T-helper 1 cell treated with Interleukin-12 subunit alpha and Interleukin-12 subunit beta and Interleukin-4 antibody, amounts not matched to agents 30 μg/mL and 1 μg/mL, for 36 hours (primary cell): ENCODE measurements around the gene KRT7.

Experiments used
- H3K27ac Mint-ChIP-seq: one replicate; pipeline ENCODE4 v1.8.0; 2021; ENCODE audit warnings: mild to moderate bottlenecking, mixed read lengths
- H3K27me3 Mint-ChIP-seq: one replicate; pipeline ENCODE4 v1.8.0; 2021; ENCODE audit warnings: low read depth, mixed read lengths
- H3K36me3 Mint-ChIP-seq: one replicate; pipeline ENCODE4 v1.8.0; 2021; ENCODE audit warnings: low read depth, mixed read lengths
- H3K4me1 Mint-ChIP-seq: one replicate; pipeline ENCODE4 v1.8.0; 2021; ENCODE audit warnings: low read depth, mixed read lengths
- H3K4me3 Mint-ChIP-seq: one replicate; pipeline ENCODE4 v1.8.0; 2021; ENCODE audit warnings: mild to moderate bottlenecking, moderate library complexity, mixed read lengths
- H3K9me3 Mint-ChIP-seq: one replicate; pipeline ENCODE4 v1.8.0; 2021; ENCODE audit warnings: mixed read lengths

Gene KRT7

DNA sequence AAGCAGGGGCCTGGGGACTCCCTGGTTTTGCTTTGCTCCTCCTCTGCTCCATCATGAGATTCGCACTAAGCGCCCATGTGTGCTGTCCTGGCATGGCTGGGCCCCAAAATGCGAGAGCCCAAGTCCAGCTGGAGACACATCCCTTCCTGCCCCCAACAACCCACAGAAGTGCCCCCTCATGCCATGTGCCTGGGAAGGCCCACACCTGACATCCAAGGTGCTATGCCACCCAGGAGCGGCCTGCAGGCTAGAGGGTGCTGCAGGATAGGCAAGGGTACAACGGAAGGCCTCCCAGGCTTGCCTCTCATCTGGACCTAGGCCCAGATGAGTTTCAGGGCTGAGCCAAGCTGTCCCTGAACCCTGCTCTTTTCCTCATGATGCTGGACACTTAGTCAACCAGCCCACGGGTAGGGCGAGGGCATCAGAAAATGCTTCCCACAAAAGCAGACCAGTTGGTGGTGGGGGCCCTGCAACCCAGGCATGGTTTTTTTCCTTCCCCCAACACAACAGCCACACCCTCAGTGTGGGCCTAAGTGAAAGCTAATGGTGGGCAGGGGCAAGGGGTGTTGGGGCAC, 28.0 kb upstream of the KRT7 start:
- Mint-ChIP-seq H3K4me3 (no peak overlapping the region), H3K36me3 (no peaks in the 10 kb centered on the region), H3K27me3 (peaks cover 23% of the 10 kb centered on the region), H3K27ac (no peak overlapping the region), H3K9me3 (no peaks in the 10 kb centered on the region), H3K4me1 (peaks cover 1% of the 10 kb centered on the region)

DNA sequence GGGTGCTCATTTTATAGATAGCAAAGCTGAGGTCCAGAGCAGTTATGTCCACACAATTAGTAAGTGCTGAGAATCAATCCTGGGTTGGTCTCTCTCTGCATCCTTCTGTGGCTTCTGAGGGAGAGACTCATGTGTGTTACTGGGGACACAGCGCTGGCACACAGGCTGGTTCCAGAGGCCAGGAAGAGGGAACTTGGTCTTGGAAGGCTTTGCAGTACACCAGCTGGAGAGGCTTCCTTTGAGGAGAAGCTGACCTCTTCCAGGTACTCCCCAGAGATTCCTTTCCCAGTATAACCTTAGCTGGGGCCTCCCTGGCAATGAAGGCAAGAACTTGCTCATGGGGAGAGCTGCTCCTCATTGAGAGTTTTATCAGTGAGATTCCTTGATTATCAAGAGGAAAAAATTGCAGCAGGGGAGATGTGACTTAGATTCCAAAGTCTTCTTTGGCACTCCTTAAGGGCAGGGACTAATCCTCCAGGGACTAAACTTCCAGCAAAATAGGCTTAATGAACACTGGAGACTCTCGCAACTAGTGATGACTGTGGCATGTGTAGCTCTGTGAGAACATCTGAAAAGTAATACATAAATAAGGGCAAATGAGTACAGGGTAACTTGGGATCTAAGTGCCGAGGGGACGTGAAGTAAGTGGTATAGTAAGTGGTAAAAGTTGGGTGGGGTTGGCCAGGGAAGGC, 27.3 kb upstream of the KRT7 start:
- H3K27ac Mint-ChIP-seq: no peak overlapping the region

GRCh38 chr12:52206304-52207040, 26.6 kb upstream of the KRT7 start:
- Mint-ChIP-seq H3K27me3 (peaks cover 17% of the 10 kb centered on the region), H3K36me3 (no peaks in the 10 kb centered on the region), H3K27ac (no peak overlapping the region), H3K9me3 (no peaks in the 10 kb centered on the region), H3K4me3 (no peak overlapping the region), H3K4me1 (peaks cover 1% of the 10 kb centered on the region)

More for the DNA sequence above, 27.3 kb upstream of the KRT7 start:
- peaks cover 23% of the 10 kb centered on the region for H3K27me3 Mint-ChIP-seq
- peaks cover 1% of the 10 kb centered on the region for H3K4me1 Mint-ChIP-seq
- no peaks in the 10 kb centered on the region for H3K9me3 Mint-ChIP-seq
- no peak overlapping the region for H3K4me3 Mint-ChIP-seq
- no peaks in the 10 kb centered on the region for H3K36me3 Mint-ChIP-seq

DNA sequence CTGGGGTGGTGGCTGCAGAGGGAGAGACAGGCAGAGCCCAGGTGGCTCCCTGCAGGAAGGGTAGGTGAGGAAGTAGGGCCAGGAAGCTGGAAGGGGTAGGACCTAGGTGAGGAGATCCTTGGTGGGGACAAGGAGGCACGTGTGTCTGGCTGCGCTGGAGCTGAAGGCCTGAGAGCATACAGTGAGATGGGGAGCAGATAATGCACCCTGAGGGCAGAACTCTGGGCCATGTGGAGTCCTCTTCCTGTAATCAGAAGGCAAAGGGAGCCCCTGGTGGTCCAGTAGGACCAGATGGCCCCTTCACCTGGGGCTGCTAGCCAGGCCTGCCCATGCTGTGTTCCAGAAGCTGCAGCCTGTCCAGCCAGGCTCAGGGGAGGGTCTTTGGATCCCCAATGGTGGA, 25.9 kb upstream of the KRT7 start:
- Mint-ChIP-seq H3K27me3 (peaks cover 15% of the 10 kb centered on the region), H3K4me3 (no peak overlapping the region), H3K27ac (no peak overlapping the region), H3K9me3 (no peaks in the 10 kb centered on the region), H3K4me1 (peaks cover 1% of the 10 kb centered on the region), H3K36me3 (no peaks in the 10 kb centered on the region)

- Mint-ChIP-seq H3K27me3 (peaks cover 13% of the 10 kb centered on the region), H3K36me3 (no peaks in the 10 kb centered on the region), H3K9me3 (no peaks in the 10 kb centered on the region), H3K4me3 (no peak overlapping the region), H3K4me1 (peaks cover 1% of the 10 kb centered on the region), H3K27ac (no peak overlapping the region)
Observed at GRCh38 chr12:52207895-52208294, 25.1 kb upstream of the KRT7 start.

GRCh38 chr12:52208424-52209165, 24.4 kb upstream of the KRT7 start:
- Mint-ChIP-seq H3K27me3 (peaks cover 13% of the 10 kb centered on the region), H3K36me3 (no peaks in the 10 kb centered on the region), H3K27ac (no peak overlapping the region), H3K4me3 (no peak overlapping the region), H3K9me3 (no peaks in the 10 kb centered on the region), H3K4me1 (peaks cover 3% of the 10 kb centered on the region)

GRCh38 chr12:52209321-52209720, 23.7 kb upstream of the KRT7 start:
- no peak overlapping the region for H3K4me3 Mint-ChIP-seq
- H3K9me3 Mint-ChIP-seq: no peaks in the 10 kb centered on the region
- no peak overlapping the region for H3K27ac Mint-ChIP-seq
- no peaks in the 10 kb centered on the region for H3K36me3 Mint-ChIP-seq
- H3K4me1 Mint-ChIP-seq: peaks cover 7% of the 10 kb centered on the region
- peaks cover 15% of the 10 kb centered on the region for H3K27me3 Mint-ChIP-seq

GRCh38 chr12:52210186-52210924, 22.7 kb upstream of the KRT7 start:
- H3K4me3 Mint-ChIP-seq: no peak overlapping the region

DNA sequence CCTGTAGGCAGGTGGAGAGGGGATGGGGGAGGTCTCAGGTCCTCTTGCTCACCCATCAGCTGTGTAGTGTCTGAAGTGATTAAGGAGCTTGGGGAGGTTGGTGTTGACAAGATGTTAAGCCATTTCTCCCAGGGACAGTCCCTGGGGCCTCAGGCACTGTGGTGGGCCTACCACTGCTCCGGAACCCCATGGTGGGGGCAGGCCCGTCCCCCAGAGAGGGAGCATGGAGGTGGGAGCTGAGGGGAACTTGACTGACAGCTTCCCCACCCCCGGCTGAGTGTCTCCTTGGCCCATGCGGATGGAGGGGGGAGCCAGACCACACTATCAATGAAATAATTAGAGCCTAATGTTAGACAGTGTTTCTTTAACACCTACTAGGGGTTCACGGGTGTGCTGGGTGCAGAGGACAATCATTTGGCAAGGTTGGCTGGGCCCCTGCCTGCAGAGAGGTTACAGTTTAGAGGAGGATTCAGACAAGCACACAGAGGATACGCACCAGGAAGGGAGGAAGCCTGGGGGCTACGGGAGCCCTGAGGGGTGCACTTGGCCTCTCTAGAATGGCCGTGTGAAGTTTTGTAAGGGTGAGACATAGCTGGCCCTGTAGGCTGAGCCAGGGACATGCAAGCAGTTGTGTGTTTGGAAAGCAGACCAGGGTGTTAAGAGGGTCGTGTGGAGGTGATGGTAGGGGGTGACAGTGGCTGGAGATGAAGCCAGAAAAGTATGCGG, 22.0 kb upstream of the KRT7 start:
- Mint-ChIP-seq H3K27ac (no peak overlapping the region), H3K4me1 (peaks cover 7% of the 10 kb centered on the region), H3K27me3 (peaks cover 19% of the 10 kb centered on the region), H3K9me3 (no peaks in the 10 kb centered on the region), H3K4me3 (no peak overlapping the region), H3K36me3 (no peaks in the 10 kb centered on the region)

More at GRCh38 chr12:52210186-52210924, 22.7 kb upstream of the KRT7 start:
- Mint-ChIP-seq H3K36me3 (no peaks in the 10 kb centered on the region), H3K4me1 (peaks cover 7% of the 10 kb centered on the region), H3K27me3 (peaks cover 16% of the 10 kb centered on the region), H3K9me3 (no peaks in the 10 kb centered on the region), H3K27ac (no peak overlapping the region)

GRCh38 chr12:52211716-52212585, 21.1 kb upstream of the KRT7 start:
- peaks cover 19% of the 10 kb centered on the region for H3K27me3 Mint-ChIP-seq
- H3K9me3 Mint-ChIP-seq: no peaks in the 10 kb centered on the region
- H3K36me3 Mint-ChIP-seq: no peaks in the 10 kb centered on the region
- no peak overlapping the region for H3K4me3 Mint-ChIP-seq
- peaks cover 7% of the 10 kb centered on the region for H3K4me1 Mint-ChIP-seq
- no peak overlapping the region for H3K27ac Mint-ChIP-seq

GRCh38 chr12:52212701-52213563, 20.1 kb upstream of the KRT7 start:
- H3K4me3 Mint-ChIP-seq: no peak overlapping the region

More at GRCh38 chr12:52212701-52213563, 20.1 kb upstream of the KRT7 start:
- H3K4me1 Mint-ChIP-seq: peaks cover 7% of the 10 kb centered on the region
- H3K27me3 Mint-ChIP-seq: peaks cover 19% of the 10 kb centered on the region
- no peaks in the 10 kb centered on the region for H3K36me3 Mint-ChIP-seq
- no peak overlapping the region for H3K27ac Mint-ChIP-seq
- H3K9me3 Mint-ChIP-seq: no peaks in the 10 kb centered on the region
